DOHH2 (cell line): ENCODE data around the gene MYORG.

Source experiments
- H3F3A ChIP-seq: fragments of 200-600 bp; sonication (generic), shearing (Covaris generic); 2 replicates; pipeline ENCODE4 v1.6.0; 2016; ENCODE audit warnings: antibody characterized with exemption, mild to moderate bottlenecking; ENCODE audit not compliant: control insufficient read depth, insufficient read depth
- H3K27ac ChIP-seq: fragments of 200-600 bp; sonication (generic); 2 replicates; pipeline ENCODE4 v1.5.1; 2014; ENCODE audit warnings: low read depth, mild to moderate bottlenecking, low read length, moderate library complexity
- H3K27me3 ChIP-seq: fragments of 200-600 bp; sonication (generic); 2 replicates; pipeline ENCODE4 v1.6.1; 2014; ENCODE audit warnings: mild to moderate bottlenecking, low read length, mixed read lengths; ENCODE audit not compliant: control insufficient read depth
- H3K36me3 ChIP-seq: fragments of 200-600 bp; sonication (generic); 2 replicates; pipeline ENCODE4 v1.6.1; 2014; ENCODE audit warnings: mild to moderate bottlenecking, low read length, moderate library complexity, mixed read lengths; ENCODE audit not compliant: control insufficient read depth
- H3K4me1 ChIP-seq: fragments of 200-600 bp; sonication (generic); 2 replicates; pipeline ENCODE4 v1.6.1; 2014; ENCODE audit warnings: mild to moderate bottlenecking, low read length, mixed read lengths; ENCODE audit not compliant: control insufficient read depth
- H3K4me2 ChIP-seq: fragments of 200-600 bp; sonication (generic); 2 replicates; pipeline ENCODE4 v1.6.0; 2014; ENCODE audit warnings: mild to moderate bottlenecking, low read length, moderate library complexity
- H3K4me3 ChIP-seq: fragments of 200-600 bp; sonication (generic); 2 replicates; pipeline ENCODE4 v1.5.1; 2014; ENCODE audit warnings: mild to moderate bottlenecking, low read length, mixed read lengths
- H3K79me2 ChIP-seq: fragments of 200-600 bp; sonication (generic); 2 replicates; pipeline ENCODE4 v1.6.1; 2014; ENCODE audit warnings: mild to moderate bottlenecking, low read length, mixed read lengths; ENCODE audit not compliant: control insufficient read depth
- H3K9me2 ChIP-seq: fragments of 200-600 bp; sonication (generic); replicated peaks from 2 replicates; pipeline ENCODE4 v1.6.1; 2014; ENCODE audit warnings: mild to moderate bottlenecking, low read length, mixed read lengths; ENCODE audit not compliant: control insufficient read depth
- H3K9me3 ChIP-seq: fragments of 200-600 bp; sonication (generic); 2 replicates; pipeline ENCODE4 v1.6.1; 2014; ENCODE audit warnings: antibody characterized with exemption, low read length, mixed read lengths; ENCODE audit not compliant: control insufficient read depth, insufficient read depth
- H4K20me1 ChIP-seq: fragments of 200-600 bp; sonication (generic); 2 replicates; pipeline ENCODE4 v1.6.0; 2014; ENCODE audit warnings: low read depth, mild to moderate bottlenecking, antibody characterized with exemption, low read length, moderate library complexity; ENCODE audit not compliant: control insufficient read depth, insufficient read depth
- CTCF ChIP-seq: fragments of 200-600 bp; sonication (generic); IDR thresholded peaks from one replicate; pipeline ENCODE4 v1.5.1; 2014; ENCODE audit warnings: antibody characterized with exemption, mild to moderate bottlenecking, low read depth, low read length; ENCODE audit not compliant: poor library complexity, severe bottlenecking
- EZH2phosphoT487 ChIP-seq: fragments of 200-600 bp; sonication (generic); IDR thresholded peaks from 2 replicates; pipeline ENCODE4 v1.6.1; 2017; ENCODE audit warnings: borderline replicate concordance, mild to moderate bottlenecking, antibody characterized with exemption, low read length, moderate library complexity, mixed read lengths

Gene MYORG

GRCh38 chr9:34398875-34399274 is 22.2 kb upstream of the MYORG start:
- Histone ChIP-seq H3K36me3 (no peaks in the 10 kb centered on the region), H3K79me2 (no peaks in the 10 kb centered on the region), H3F3A (no peaks in the 10 kb centered on the region), H3K9me3 (no peaks in the 10 kb centered on the region), H4K20me1 (peaks cover 6% of the 10 kb centered on the region; the same call in 1 of the 2 replicates), H3K27me3 (no peaks in the 10 kb centered on the region; the same call in 1 of the 2 replicates), H3K9me2 (no peaks in the 10 kb centered on the region), H3K4me2 (no peak overlapping the region), H3K4me3 (no peak overlapping the region), H3K4me1 (no peaks in the 10 kb centered on the region), H3K27ac (no peak overlapping the region)
- TF ChIP-seq EZH2phosphoT487: no peak
- TF ChIP-seq CTCF: no peak

GRCh38 chr9:34396276-34397214 is 19.8 kb upstream of the MYORG start:
- no peak overlapping the region for H3K27ac ChIP-seq
- no peak for TF ChIP-seq EZH2phosphoT487
- TF ChIP-seq CTCF: no peak
- H3K36me3 ChIP-seq: no peaks in the 10 kb centered on the region
- H3K4me3 ChIP-seq: no peak overlapping the region
- no peaks in the 10 kb centered on the region for H3K4me1 ChIP-seq
- H3K79me2 ChIP-seq: no peaks in the 10 kb centered on the region
- H3F3A ChIP-seq: no peaks in the 10 kb centered on the region
- H3K9me3 ChIP-seq: no peaks in the 10 kb centered on the region
- H4K20me1 ChIP-seq: peaks cover 6% of the 10 kb centered on the region; the same call in 1 of the 2 replicates
- no peaks in the 10 kb centered on the region for H3K9me2 ChIP-seq
- no peak overlapping the region for H3K4me2 ChIP-seq
- peaks cover 9% of the 10 kb centered on the region for H3K27me3 ChIP-seq

- H3K4me2 ChIP-seq: no peak overlapping the region
- H3K4me3 ChIP-seq: no peak overlapping the region
- H3F3A ChIP-seq: no peaks in the 10 kb centered on the region
- peaks cover 6% of the 10 kb centered on the region; the same call in 1 of the 2 replicates for H4K20me1 ChIP-seq
- TF ChIP-seq EZH2phosphoT487 (no peak), CTCF (no peak)
- no peaks in the 10 kb centered on the region for H3K9me2 ChIP-seq
- peaks cover 26% of the 10 kb centered on the region for H3K27me3 ChIP-seq
- no peaks in the 10 kb centered on the region for H3K79me2 ChIP-seq
- no peaks in the 10 kb centered on the region for H3K9me3 ChIP-seq
- H3K4me1 ChIP-seq: no peaks in the 10 kb centered on the region
- H3K36me3 ChIP-seq: no peaks in the 10 kb centered on the region
- no peak overlapping the region for H3K27ac ChIP-seq
Observed at GRCh38 chr9:34392511-34392910, 15.8 kb upstream of the MYORG start.
